ENCODE data around the gene SYT7. TPM values are rescaled to one million over a fixed set of nuclear protein-coding genes. Genes with fewer than 3 reads are reported as not detected.
"Not testable (repeated sequence)": the region's sequence is repeated elsewhere in the genome, so short reads cannot be mapped to it uniquely, and the experiment has no call there.

The SYT7 gene
- total and polyA plus RNA-seq, 5 donors, result 17.4 to 48.3 (median 40.3) TPM

DNA sequence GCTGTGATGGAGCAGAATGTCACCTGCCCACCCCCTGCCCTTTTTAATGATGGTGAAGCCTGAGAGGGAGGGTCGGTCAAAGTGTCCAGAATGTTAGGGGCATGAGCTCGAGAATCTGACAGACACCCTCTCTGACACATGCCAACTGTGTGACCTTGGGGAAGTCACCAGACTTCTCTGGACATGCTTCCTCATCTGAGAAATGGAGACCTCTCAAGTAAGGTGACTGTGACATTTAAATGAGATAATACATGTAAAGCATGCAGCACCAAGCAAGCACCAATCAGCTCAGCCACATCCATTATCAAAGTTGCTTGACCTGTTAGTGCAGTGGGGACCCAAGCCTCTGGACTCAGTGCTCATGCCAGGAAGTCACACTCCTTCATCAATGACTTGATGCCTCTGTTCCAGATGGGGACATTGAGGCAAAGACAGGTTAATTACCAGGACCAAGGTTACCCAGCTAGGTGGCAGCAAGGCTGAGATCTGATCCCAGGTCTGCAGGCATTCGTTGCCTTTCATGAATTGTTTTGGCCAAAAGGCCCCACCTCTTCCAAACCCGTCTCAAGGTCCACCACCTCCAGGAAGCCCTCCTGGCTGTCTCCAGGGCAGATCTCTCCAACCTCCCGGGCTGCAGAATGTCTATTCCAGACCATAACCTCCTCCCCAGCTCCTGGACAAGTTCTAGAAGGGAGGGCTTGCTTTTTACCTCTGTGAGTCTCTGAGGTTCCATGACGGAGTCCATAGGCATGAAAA lies 38.8 kb upstream of the SYT7 start:
- H3K27me3 ChIP-seq (ENCODE audit: control insufficient read depth, insufficient read depth), result no peaks in the 10 kb centered on the region
- H3K4me1 ChIP-seq (ENCODE audit: control insufficient read depth, insufficient read depth, low read length), result no peaks in the 10 kb centered on the region
- no peaks in the 10 kb centered on the region for H3K9me3 ChIP-seq (ENCODE audit: control insufficient read depth, low read length)
- WGBS, result 74% methylated on average over 6 of the region's 6 CpGs
- ATAC-seq (no peak), DNase-seq (no peak)
- no peak overlapping the region for H3K4me3 ChIP-seq (ENCODE audit: low read length)
- no peak overlapping the region for H3K27ac ChIP-seq (ENCODE audit: low read length)
- intact Hi-C loops (cut with DNase I), result loop anchor here in 1 of 4 donors (10.0 kb wide), 1 partner anchor 145 kb away; no protein-coding TSS in a partner anchor

DNA sequence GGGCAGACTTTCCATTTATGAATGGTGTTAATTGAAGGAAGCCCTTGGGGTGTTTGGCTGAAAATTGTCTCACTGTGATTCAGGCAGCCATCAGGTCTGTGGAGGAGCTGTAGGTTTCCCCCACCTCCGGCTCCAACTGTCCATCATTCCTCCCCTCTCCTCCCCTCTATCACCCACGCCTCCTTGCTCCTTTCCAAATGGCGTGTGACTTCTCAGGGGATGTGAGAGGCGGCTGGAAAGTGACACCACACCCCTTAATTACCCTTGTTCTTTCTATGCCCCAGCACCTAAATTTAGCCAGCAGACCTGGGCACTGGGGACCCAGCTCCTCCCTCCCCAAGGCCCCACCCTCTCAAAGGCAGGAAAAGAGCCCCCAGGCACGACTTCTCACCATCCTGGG lies 38.1 kb upstream of the SYT7 start:
- ATAC-seq (no peak), DNase-seq (no peak)
- no peak overlapping the region for H3K27ac ChIP-seq (ENCODE audit: low read length)
- H3K27me3 ChIP-seq (ENCODE audit: control insufficient read depth, insufficient read depth), result no peaks in the 10 kb centered on the region
- no peaks in the 10 kb centered on the region for H3K4me1 ChIP-seq (ENCODE audit: control insufficient read depth, insufficient read depth, low read length)
- intact Hi-C loops (cut with DNase I), result no loop called here
- no peak overlapping the region for H3K4me3 ChIP-seq (ENCODE audit: low read length)
- 29% methylated on average over 5 of the region's 5 CpGs for WGBS
- H3K9me3 ChIP-seq (ENCODE audit: control insufficient read depth, low read length), result no peaks in the 10 kb centered on the region

DNA sequence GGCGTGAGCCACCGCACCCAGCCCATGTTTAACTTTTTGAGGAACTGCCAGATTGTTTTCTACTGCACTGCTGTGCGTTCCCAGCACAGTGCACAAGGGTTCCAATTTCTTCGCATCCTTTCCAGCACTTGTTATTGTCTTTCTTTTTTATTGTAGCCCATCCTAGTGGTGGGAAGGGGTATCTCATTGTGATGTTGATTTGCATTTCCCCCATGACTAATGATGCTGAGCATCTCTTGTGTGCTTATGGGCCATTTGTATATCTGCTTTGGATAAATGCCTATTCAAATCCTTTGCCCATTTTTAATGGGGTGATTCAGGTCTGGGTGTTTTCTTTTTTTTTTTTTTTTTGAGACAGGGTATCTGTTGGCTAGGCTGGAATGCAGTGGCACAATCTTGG lies 36.6 kb upstream of the SYT7 start:
- no peak for DNase-seq
- WGBS, result 75% methylated on average over 4 of the region's 4 CpGs
- no peak overlapping the region for H3K27ac ChIP-seq (ENCODE audit: low read length)
- ATAC-seq, result no peak
- H3K4me3 ChIP-seq (ENCODE audit: low read length), result no peak overlapping the region
- no peaks in the 10 kb centered on the region for H3K27me3 ChIP-seq (ENCODE audit: control insufficient read depth, insufficient read depth)
- H3K4me1 ChIP-seq (ENCODE audit: control insufficient read depth, insufficient read depth, low read length), result no peaks in the 10 kb centered on the region
- intact Hi-C loops (cut with DNase I), result no loop called here
- no peaks in the 10 kb centered on the region for H3K9me3 ChIP-seq (ENCODE audit: control insufficient read depth, low read length)

DNA sequence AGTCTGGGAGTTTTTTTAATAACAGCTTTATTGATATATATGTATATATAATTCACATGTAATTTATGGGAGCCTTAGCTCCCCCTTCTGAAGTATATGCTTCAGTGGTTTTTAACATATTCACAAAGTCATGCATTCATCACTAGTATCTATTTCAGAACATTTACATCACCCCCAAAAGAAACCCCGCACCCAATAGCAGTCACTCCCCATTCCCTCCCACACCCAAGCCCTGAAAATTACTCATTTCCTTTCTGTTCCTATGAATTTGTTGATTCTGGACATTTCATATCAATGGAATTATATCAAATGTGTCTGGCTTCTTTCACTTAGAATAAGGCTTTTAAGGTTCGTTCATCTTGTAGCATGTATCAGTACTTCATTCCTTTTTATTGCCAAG lies 35.6 kb upstream of the SYT7 start:
- no peaks in the 10 kb centered on the region for H3K4me1 ChIP-seq (ENCODE audit: control insufficient read depth, insufficient read depth, low read length)
- H3K9me3 ChIP-seq (ENCODE audit: control insufficient read depth, low read length), result no peaks in the 10 kb centered on the region
- DNase-seq, result no peak
- H3K27ac ChIP-seq (ENCODE audit: low read length), result no peak overlapping the region
- peak in 1 of 2 donors; percentile 32 for ATAC-seq
- H3K4me3 ChIP-seq (ENCODE audit: low read length), result no peak overlapping the region
- no peaks in the 10 kb centered on the region for H3K27me3 ChIP-seq (ENCODE audit: control insufficient read depth, insufficient read depth)
- intact Hi-C loops (cut with DNase I), result no loop called here
- WGBS, result 45% methylated on average over 2 of the region's 2 CpGs

DNA sequence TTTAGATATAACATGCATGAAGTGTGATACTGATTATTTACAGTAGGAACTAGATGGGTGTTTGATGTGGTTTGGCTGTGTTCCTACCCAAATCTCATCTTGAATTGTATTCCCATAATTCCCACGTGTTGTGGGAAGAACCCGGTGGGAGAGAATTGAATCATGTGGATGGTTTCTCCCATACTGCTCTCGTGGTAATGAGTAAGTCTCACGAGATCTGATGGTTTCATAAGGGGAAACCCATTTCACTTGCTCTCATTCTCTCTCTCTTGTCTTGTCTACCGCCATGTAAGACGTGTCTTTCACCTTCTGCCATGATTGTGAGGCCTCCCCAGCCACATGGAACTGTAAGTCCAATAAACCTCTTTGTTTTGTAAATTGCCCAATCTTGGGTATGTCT lies 33.9 kb upstream of the SYT7 start:
- H3K27me3 ChIP-seq (ENCODE audit: control insufficient read depth, insufficient read depth); DNase-seq; H3K4me1 ChIP-seq (ENCODE audit: control insufficient read depth, insufficient read depth, low read length); H3K27ac ChIP-seq (ENCODE audit: low read length); intact Hi-C loops (cut with DNase I); H3K9me3 ChIP-seq (ENCODE audit: control insufficient read depth, low read length); H3K4me3 ChIP-seq (ENCODE audit: low read length); ATAC-seq: not testable (repeated sequence)
- WGBS, result 62% methylated on average over 6 of the region's 6 CpGs

DNA sequence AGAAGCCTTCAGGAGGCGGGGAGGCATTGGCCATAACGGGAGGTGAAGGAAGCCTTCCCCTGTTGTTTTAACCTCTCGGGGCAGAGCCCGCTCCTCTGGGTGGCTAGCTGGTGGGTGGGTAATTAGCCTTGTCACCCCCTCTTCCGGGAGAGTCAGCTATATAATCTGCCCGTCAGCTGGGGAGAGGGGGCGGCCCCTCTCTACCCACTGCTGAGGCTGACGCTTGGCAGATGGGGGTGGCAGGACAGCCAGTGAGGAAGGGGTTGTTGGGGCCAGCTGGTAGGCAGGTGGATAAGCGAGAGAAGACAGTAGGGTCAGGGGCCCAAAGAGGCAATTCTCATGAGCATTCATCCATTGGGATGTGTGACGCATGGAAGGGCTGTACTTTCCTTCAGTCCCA lies 33.0 kb upstream of the SYT7 start:
- intact Hi-C loops (cut with DNase I), result no loop called here
- no peak for DNase-seq
- H3K27me3 ChIP-seq (ENCODE audit: control insufficient read depth, insufficient read depth), result no peaks in the 10 kb centered on the region
- H3K9me3 ChIP-seq (ENCODE audit: control insufficient read depth, low read length), result no peaks in the 10 kb centered on the region
- no peak overlapping the region for H3K27ac ChIP-seq (ENCODE audit: low read length)
- no peaks in the 10 kb centered on the region for H3K4me1 ChIP-seq (ENCODE audit: control insufficient read depth, insufficient read depth, low read length)
- no peak overlapping the region for H3K4me3 ChIP-seq (ENCODE audit: low read length)
- ATAC-seq, result no peak
- 65% methylated on average over 10 of the region's 10 CpGs for WGBS

DNA sequence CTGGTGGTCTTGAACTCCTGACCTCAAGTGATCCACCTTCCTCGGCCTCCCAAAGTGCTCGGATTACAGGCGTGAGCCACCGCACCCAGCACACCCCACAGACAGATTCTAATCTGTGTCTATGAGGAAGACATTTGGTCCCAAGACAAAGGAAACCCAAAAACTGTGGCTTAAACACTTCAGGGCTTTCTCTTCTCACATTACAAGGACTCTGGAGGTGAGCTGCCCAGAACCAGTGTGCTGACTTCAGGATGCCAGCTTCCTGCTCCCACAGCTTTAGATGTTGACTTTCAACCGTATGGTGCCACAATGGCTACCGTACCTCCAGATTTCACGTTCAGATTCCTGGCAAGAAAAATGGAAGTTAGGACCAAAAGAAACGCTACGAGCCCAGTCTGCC lies 32.2 kb upstream of the SYT7 start:
- intact Hi-C loops (cut with DNase I), result no loop called here
- Histone ChIP-seq H3K4me1 (ENCODE audit: control insufficient read depth, insufficient read depth, low read length) (no peaks in the 10 kb centered on the region), H3K9me3 (ENCODE audit: control insufficient read depth, low read length) (no peaks in the 10 kb centered on the region), H3K4me3 (ENCODE audit: low read length) (no peak overlapping the region), H3K27ac (ENCODE audit: low read length) (no peak overlapping the region), H3K27me3 (ENCODE audit: control insufficient read depth, insufficient read depth) (no peaks in the 10 kb centered on the region)
- no peak for ATAC-seq
- 69% methylated on average over 9 of the region's 9 CpGs for WGBS
- no peak for DNase-seq

DNA sequence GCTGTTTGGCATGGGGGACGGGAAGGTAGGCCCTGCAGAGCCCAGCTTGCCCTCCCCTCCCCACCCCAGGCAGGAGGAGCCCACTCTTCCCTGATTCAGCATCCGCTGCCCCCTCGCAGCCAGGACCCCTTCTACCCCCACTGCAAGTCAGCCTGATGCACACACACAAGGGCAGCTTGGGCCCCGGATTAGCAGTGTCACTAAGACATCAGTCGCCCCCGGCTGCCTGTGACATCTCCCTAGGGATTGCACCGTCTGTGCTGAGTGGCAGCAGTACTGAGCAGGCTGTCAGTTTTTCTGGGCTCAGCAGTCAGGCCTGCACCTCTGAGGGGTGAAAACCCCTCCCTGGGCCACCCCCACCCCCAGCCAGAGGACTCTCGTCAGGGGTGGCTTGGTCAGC lies 30.4 kb upstream of the SYT7 start:
- Histone ChIP-seq H3K9me3 (ENCODE audit: control insufficient read depth, low read length) (no peaks in the 10 kb centered on the region), H3K4me3 (ENCODE audit: low read length) (no peak overlapping the region), H3K4me1 (ENCODE audit: control insufficient read depth, insufficient read depth, low read length) (no peaks in the 10 kb centered on the region), H3K27ac (ENCODE audit: low read length) (no peak overlapping the region), H3K27me3 (ENCODE audit: control insufficient read depth, insufficient read depth) (no peaks in the 10 kb centered on the region)
- DNase-seq (no peak), ATAC-seq (peak; percentile 8 to 10)
- intact Hi-C loops (cut with DNase I), result no loop called here
- 69% methylated on average over 8 of the region's 8 CpGs for WGBS

DNA sequence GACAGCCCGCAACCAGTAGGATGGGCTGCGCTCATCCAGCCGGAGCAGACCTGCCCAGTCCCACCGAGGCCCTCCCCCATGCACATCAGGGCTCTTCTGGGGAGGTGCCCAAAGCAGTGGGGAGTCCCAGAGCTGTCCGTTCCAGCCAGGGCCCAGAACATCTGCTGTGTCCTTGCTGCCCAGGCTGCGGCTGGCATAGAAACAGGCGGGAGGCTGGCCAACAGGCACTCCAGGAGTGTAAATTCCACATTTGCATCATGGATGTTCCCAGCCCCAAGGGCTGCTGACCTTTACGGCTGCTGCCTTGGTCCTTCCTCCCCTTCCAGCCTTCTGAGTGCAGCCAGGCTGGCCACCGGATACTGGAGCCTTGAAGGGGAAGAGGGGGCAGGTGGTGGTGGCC lies 30.0 kb upstream of the SYT7 start:
- H3K4me1 ChIP-seq (ENCODE audit: control insufficient read depth, insufficient read depth, low read length), result no peaks in the 10 kb centered on the region
- no peaks in the 10 kb centered on the region for H3K27me3 ChIP-seq (ENCODE audit: control insufficient read depth, insufficient read depth)
- no peak overlapping the region for H3K4me3 ChIP-seq (ENCODE audit: low read length)
- 69% methylated on average over 9 of the region's 9 CpGs for WGBS
- DNase-seq, result peak; percentile 57 to 83 (median 78)
- H3K9me3 ChIP-seq (ENCODE audit: control insufficient read depth, low read length), result no peaks in the 10 kb centered on the region
- intact Hi-C loops (cut with DNase I), result no loop called here
- ATAC-seq, result peak; percentile 80 to 83
- H3K27ac ChIP-seq (ENCODE audit: low read length), result no peak overlapping the region

DNA sequence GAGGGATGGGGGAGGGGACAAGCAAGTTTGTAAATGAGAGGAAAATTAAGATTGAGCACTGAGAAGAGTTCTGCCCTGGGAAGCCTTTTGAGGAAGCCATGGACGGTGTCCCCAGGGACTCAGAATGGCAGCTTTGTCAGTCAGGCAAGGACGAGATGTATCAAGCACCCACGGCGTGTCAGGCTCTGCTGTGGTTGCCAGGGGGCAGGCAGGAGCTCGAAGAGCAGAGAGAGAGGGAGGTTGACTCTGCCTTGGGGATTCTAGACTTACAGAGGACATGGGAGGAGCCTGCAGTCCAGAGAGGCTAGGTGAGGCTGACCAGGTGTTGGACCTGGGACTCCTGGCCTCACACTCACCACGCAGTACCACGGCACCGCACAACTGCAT lies 29.1 kb upstream of the SYT7 start:
- intact Hi-C loops (cut with DNase I), result no loop called here
- Histone ChIP-seq H3K4me3 (ENCODE audit: low read length) (no peak overlapping the region), H3K27me3 (ENCODE audit: control insufficient read depth, insufficient read depth) (no peaks in the 10 kb centered on the region), H3K9me3 (ENCODE audit: control insufficient read depth, low read length) (no peaks in the 10 kb centered on the region), H3K4me1 (ENCODE audit: control insufficient read depth, insufficient read depth, low read length) (no peaks in the 10 kb centered on the region), H3K27ac (ENCODE audit: low read length) (no peak overlapping the region)
- no peak for DNase-seq
- WGBS, result 38% methylated on average over 8 of the region's 8 CpGs
- ATAC-seq, result peak; percentile 58 to 61

DNA sequence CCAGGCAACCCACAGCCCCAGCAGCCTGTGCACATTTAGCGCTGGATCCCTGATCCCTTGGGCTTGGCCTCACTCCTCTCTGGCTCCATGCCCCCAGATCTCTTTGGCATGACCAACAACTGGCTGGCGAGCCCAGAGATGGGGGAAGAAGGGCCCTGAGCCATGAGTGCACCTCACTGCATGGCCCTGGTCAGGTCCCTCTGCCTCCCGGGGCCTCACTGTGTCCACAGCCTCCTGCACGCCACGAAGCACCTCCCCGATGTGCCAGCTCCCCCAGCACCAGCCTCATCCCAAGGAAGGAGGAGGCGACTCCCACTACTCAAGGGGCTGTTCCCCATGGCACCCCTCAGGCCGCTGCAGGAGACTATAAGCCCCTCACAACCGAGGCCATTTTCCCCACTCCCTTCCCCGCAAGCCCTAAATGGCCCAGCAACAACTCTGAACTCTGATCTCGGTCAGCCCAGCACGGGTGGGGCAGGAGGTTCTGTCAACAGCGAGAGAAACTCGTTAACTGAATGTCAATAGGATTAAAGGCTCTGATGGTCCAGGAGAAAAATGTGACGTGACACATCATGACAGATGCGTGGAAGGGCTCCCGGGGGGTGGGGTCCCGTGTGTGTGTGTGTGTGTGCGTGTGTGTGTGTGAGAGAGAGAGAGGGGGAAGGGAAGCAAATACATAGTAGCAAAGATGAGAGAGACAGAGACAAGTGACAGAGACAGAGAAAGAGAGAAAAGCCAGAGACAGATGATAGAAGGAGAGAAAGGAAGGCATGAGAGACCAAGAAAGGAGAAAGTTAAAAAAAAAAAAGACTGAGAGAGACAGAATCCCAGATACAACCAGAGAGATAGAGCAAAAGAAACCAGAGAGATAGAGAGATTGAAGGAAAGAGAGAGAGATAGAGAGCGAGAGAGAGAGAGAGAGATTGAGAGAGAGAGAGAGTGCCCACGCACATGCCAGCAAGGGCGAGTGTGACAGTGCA lies 28.4 kb upstream of the SYT7 start:
- WGBS, result 51% methylated on average over 22 of the region's 22 CpGs
- Histone ChIP-seq H3K9me3 (ENCODE audit: control insufficient read depth, low read length) (no peaks in the 10 kb centered on the region), H3K27ac (ENCODE audit: low read length) (no peak overlapping the region), H3K4me3 (ENCODE audit: low read length) (no peak overlapping the region), H3K27me3 (ENCODE audit: control insufficient read depth, insufficient read depth) (no peaks in the 10 kb centered on the region), H3K4me1 (ENCODE audit: control insufficient read depth, insufficient read depth, low read length) (no peaks in the 10 kb centered on the region)
- intact Hi-C loops (cut with DNase I), result no loop called here
- no peak for ATAC-seq
- no peak for DNase-seq

All from right cardiac atrium (tissue), 5 donors.